Endodermal cell (in vitro differentiated cells): ENCODE data around the gene BTBD9. TPM values are rescaled to one million over a fixed set of nuclear protein-coding genes. Genes with fewer than 3 reads are reported as not detected.

Experiments used
- DNase-seq: peaks from one replicate; pipeline ENCODE4 v3.0.0-alpha.2; 2017
- H3K27ac ChIP-seq: 2 replicates; pipeline ENCODE4 v1.5.1; 2013; ENCODE audit warnings: mild to moderate bottlenecking, low read depth, low read length, moderate library complexity
- H3K27me3 ChIP-seq: 2 replicates; pipeline ENCODE4 v1.6.1; 2013; ENCODE audit warnings: mild to moderate bottlenecking, low read length, moderate library complexity; ENCODE audit not compliant: insufficient read depth, control insufficient read depth, poor library complexity, severe bottlenecking
- H3K36me3 ChIP-seq: 2 replicates; pipeline ENCODE4 v1.7.0; 2013; ENCODE audit warnings: mild to moderate bottlenecking, low read length, moderate library complexity; ENCODE audit not compliant: control insufficient read depth, insufficient read depth
- H3K4me1 ChIP-seq: one replicate; pipeline ENCODE4 v1.7.0; 2013; ENCODE audit warnings: low read length; ENCODE audit not compliant: control insufficient read depth, insufficient read depth
- H3K4me3 ChIP-seq: 2 replicates; pipeline ENCODE4 v1.5.1; 2013; ENCODE audit warnings: mild to moderate bottlenecking, low read length, moderate library complexity
- H3K9ac ChIP-seq: 2 replicates; pipeline ENCODE4 v1.6.1; 2013; ENCODE audit warnings: mild to moderate bottlenecking, low read length, moderate library complexity; ENCODE audit not compliant: poor library complexity, severe bottlenecking; ENCODE audit errors: extremely low read depth
- H3K9me3 ChIP-seq: 2 replicates; pipeline ENCODE4 v1.6.1; 2013; ENCODE audit warnings: mild to moderate bottlenecking, low read length, moderate library complexity; ENCODE audit not compliant: control insufficient read depth
- H3K27ac Mint-ChIP-seq: 2 replicates; pipeline ENCODE4 v1.8.0; 2020; ENCODE audit warnings: mixed read lengths
- H3K27me3 Mint-ChIP-seq: 2 replicates; pipeline ENCODE4 v1.8.0; 2021; ENCODE audit warnings: mild to moderate bottlenecking, mixed read lengths; ENCODE audit not compliant: insufficient read depth
- H3K36me3 Mint-ChIP-seq: 2 replicates; pipeline ENCODE4 v1.8.0; 2020; ENCODE audit warnings: low read depth, mixed read lengths
- H3K4me1 Mint-ChIP-seq: 2 replicates; pipeline ENCODE4 v1.8.0; 2020; ENCODE audit warnings: mixed read lengths
- H3K4me3 Mint-ChIP-seq: 2 replicates; pipeline ENCODE4 v1.8.0; 2020; ENCODE audit warnings: mild to moderate bottlenecking, moderate library complexity, mixed read lengths
- H3K9me3 Mint-ChIP-seq: 2 replicates; pipeline ENCODE4 v1.8.0; 2020; ENCODE audit warnings: mild to moderate bottlenecking, mixed read lengths
- CTCF ChIP-seq: fragments of 200-600 bp; sonication (generic); conservative IDR thresholded peaks from 2 replicates; pipeline ENCODE4 v1.5.0; 2021; ENCODE audit warnings: antibody characterized with exemption, mild to moderate bottlenecking
- WGBS, 2 experiments: methylation state at CpG; one replicate each; pipeline versions ENCODE4 v1.1.5 to v1.1.7; 2013; ENCODE audit warnings: missing lambda C conversion rate in 2 of 2, mixed read lengths in 1 of 2; ENCODE audit not compliant: insufficient coverage in 1 of 2, insufficient read length in 1 of 2; 5-methylcytosine and 5-hydroxymethylcytosine counted together
- total RNA-seq, 2 donors: library from RNA; stranded (reverse); fragmentation: NEBNext Ultra II Directional in 1 of 2; extraction: Animal tissue kit (Norgen Biotek cat#: 25700) in 1 of 2; gene quantifications; 2 replicates in 1 of 2; 3 replicates in 1 of 2; pipeline ENCODE4 v1.2.1, GENCODE V29; 2021

BTBD9 gene
- total RNA-seq, 2 donors from 2014 or later: 7.6 to 12.3 TPM

GRCh38 chr6:38137608-38138265 is 502.0 kb downstream of the BTBD9 start:
- peak; percentile 73 for DNase-seq

GRCh38 chr6:38136547-38136946 is 503.2 kb downstream of the BTBD9 start:
- no peaks in the 10 kb centered on the region for H3K27me3 ChIP-seq
- no peak overlapping the region for H3K27ac ChIP-seq
- H3K9me3 Mint-ChIP-seq: no peaks in the 10 kb centered on the region
- no peaks in the 10 kb centered on the region for H3K4me1 ChIP-seq
- H3K36me3 ChIP-seq: peaks cover 14% of the 10 kb centered on the region
- H3K4me3 ChIP-seq: no peak overlapping the region
- peaks cover 25% of the 10 kb centered on the region for H3K36me3 Mint-ChIP-seq
- H3K27ac Mint-ChIP-seq: peak overlapping the region; percentile 16
- peaks cover 16% of the 10 kb centered on the region for H3K4me1 Mint-ChIP-seq
- TF ChIP-seq CTCF: no peak
- no peak overlapping the region for H3K4me3 Mint-ChIP-seq
- no peak overlapping the region for H3K9ac ChIP-seq
- WGBS, 2 experiments: 95 to 100% methylated on average over 2 to 4 of the region's 4 CpGs
- DNase-seq: no peak
- H3K27me3 Mint-ChIP-seq: no peaks in the 10 kb centered on the region
- no peaks in the 10 kb centered on the region for H3K9me3 ChIP-seq

More at GRCh38 chr6:38137608-38138265, 502.0 kb downstream of the BTBD9 start:
- Histone ChIP-seq H3K4me3 (no peak overlapping the region), H3K4me1 (no peaks in the 10 kb centered on the region), H3K36me3 (peaks cover 11% of the 10 kb centered on the region), H3K27ac (peak overlapping the region; percentile 50), H3K9me3 (no peaks in the 10 kb centered on the region), H3K9ac (no peak overlapping the region), H3K27me3 (no peaks in the 10 kb centered on the region)
- H3K4me3 Mint-ChIP-seq: no peak overlapping the region
- TF ChIP-seq CTCF: no peak
- H3K27me3 Mint-ChIP-seq: no peaks in the 10 kb centered on the region
- H3K27ac Mint-ChIP-seq: peak overlapping the region; percentile 72
- WGBS, 2 experiments: 62 to 63% methylated on average over 8 of the region's 8 CpGs
- H3K9me3 Mint-ChIP-seq: no peaks in the 10 kb centered on the region
- H3K4me1 Mint-ChIP-seq: peaks cover 16% of the 10 kb centered on the region
- H3K36me3 Mint-ChIP-seq: peaks cover 24% of the 10 kb centered on the region

- DNase-seq: no peak
- Mint-ChIP-seq H3K27ac (no peak overlapping the region), H3K4me3 (no peak overlapping the region), H3K4me1 (peaks cover 16% of the 10 kb centered on the region), H3K27me3 (no peaks in the 10 kb centered on the region), H3K36me3 (peaks cover 32% of the 10 kb centered on the region), H3K9me3 (no peaks in the 10 kb centered on the region)
- 93 to 96% methylated on average over 4 of the region's 4 CpGs for WGBS, 2 experiments
- Histone ChIP-seq H3K27me3 (no peaks in the 10 kb centered on the region), H3K27ac (no peak overlapping the region), H3K9ac (no peak overlapping the region), H3K4me1 (no peaks in the 10 kb centered on the region), H3K36me3 (peaks cover 14% of the 10 kb centered on the region), H3K9me3 (peaks cover 2% of the 10 kb centered on the region), H3K4me3 (no peak overlapping the region)
- TF ChIP-seq CTCF: no peak
Measured at GRCh38 chr6:38134704-38135088, 505.0 kb downstream of the BTBD9 start.
